Cerebellar nuclear complex (tissue), 1 donor: ENCODE data around the gene BCCIP.

Experiments
- DNase-seq, 2 experiments: peaks; one replicate each; lab custom pipeline; 2025; lab: John Stamatoyannopoulos, UW

BCCIP gene

DNA sequence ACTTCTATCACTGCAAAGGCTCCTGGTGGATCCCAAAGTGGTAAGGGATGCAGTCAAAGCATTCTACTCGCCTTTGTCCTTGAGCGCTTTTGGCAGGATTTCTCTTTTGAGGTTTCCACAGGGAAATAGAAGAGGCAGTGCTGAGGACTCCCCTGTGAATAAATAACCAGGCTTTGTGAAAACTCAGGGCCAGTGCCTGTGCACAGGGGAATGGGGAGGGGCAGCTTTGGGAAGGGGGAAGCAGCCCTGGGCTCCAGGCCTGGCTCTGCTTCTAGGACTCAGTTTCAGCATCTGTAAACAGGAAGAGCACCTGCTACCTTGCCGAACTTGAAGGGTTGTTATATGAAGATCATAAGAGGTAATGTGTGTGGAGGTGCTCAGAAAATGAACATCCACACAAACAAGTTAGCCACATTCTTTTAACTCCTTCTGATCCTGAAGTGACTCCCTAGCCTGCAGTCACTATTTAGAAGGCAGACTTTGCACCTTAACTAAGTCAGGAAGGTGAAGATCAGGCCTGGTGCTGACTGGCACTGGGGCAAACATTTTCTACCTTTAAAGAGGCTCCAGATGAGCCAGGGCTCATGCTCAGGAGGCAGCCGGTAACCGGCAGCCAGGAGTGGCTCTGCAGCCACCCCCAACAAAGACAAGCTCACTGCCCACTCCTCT, 25.2 kb upstream of the BCCIP start:
- DNase-seq: no peak

GRCh38 chr10:125799451-125800182, 23.7 kb upstream of the BCCIP start:
- DNase-seq: no peak

DNA sequence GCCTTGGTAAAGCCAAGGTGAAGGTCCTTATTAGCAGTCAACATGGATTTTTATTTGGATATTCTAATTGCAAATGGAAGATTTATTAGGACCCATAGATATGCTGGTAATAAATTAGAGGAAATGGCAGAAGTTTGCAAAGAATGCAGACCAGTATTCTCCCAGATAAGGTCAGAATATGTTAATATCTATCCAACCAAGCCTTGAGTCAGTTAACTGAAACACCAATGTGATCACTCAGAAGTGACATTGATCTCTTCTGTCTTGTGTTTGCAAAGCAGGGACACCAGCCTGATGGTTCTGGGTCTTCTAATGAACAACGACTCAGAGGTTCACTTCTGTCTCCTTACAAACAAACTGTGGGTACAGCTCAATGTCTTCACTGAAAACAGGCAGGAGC, 21.8 kb upstream of the BCCIP start:
- no peak for DNase-seq

GRCh38 chr10:125802131-125802530, 21.2 kb upstream of the BCCIP start:
- no peak for DNase-seq

DNA sequence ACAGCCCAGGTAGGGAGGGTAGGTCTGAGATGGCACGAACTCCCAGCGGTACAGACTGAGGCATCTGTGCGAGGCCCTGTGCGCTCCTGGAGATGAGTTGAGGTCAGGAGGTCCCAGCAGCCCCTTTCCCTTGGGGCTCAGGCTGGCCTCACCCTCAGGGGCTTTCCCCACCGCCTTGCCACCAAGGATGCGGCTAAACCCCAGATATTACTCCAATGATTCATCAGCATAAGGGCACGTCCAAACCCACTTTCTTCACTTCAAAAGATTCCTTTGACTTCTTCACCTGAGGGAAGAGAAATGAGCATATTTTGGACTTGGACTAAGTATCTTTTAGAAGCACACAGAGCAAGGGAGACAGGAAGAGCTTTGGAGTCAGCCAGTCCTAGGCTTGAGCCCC, 20.6 kb upstream of the BCCIP start:
- no peak for DNase-seq

GRCh38 chr10:125808047-125808446, 15.3 kb upstream of the BCCIP start:
- DNase-seq: no peak

DNA sequence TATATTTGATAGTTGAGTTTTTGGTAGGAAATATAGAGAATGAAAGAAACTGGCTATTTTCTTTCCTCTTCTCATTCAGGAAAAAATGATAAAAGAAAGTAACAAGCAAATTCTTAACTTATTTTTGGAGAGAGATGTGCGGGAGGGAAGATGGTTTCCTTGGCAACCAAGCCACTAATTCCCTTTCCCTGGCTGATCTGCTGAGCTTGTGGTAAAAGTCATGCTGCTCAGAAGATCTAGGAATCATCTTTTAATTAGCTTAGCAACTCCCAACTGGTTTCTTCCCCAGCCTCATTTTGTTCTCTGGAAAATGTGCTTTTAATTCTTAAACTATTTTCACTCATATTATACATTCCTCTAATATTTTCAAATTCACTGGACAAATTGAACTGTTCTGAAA, 12.1 kb upstream of the BCCIP start:
- no peak for DNase-seq

GRCh38 chr10:125812128-125812750, 11.1 kb upstream of the BCCIP start:
- no peak for DNase-seq

GRCh38 chr10:125815764-125816163, 7.6 kb upstream of the BCCIP start:
- DNase-seq: no peak

DNA sequence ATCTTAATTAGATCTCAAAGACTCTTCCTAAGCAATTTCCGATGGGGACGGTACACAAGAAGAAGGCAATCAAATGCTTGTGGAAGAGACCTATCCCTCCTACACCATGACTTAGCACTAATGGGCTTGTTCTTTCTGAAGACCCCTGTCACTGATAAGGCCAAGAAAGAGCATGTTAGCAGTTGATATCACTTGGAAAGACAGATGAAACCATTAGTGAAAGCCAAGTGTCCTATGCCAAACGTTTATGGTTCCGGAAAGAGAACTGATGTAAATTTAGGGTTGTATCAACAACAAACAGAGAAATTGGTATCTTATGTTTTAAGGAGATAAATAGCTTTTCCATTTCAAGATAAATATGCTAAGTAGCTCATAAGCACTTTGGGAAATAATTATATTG, 6.8 kb upstream of the BCCIP start:
- no peak for DNase-seq

DNA sequence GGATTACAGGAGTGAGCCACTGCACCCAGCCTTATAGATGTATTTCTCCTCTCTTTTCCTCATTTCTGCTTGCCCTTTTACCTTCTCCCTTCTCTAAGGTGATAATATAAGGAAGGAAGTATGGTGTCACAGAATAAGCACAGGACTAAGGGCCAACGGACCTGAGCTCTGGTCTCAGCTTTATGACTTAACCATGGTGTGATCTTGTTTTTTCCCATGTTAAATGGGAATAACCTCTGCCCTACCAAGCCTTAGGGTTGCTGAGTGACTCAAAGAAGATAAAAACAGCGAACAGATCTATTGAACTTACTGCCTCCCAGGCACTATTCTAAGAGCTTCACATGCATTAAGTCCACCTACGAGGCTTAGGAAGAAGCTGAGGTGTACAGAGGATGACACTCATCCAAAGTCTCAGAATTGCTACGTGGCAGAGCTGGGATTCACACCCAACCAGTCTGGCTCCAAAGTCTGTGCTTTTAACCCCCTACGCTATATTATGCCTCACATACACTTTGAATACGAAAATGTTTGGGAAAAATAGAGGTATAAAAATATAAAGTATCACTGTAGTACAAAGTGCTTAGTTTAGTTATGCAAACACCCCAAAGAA, 5.9 kb upstream of the BCCIP start:
- no peak for DNase-seq

- DNase-seq: no peak
Observed at GRCh38 chr10:125820701-125821100, 2.6 kb upstream of the BCCIP start.

- no peak for DNase-seq
Observed at GRCh38 chr10:125823663-125824251, 411 bp downstream of the BCCIP start.

GRCh38 chr10:125824736-125825135, 1.4 kb downstream of the BCCIP start:
- no peak for DNase-seq

DNA sequence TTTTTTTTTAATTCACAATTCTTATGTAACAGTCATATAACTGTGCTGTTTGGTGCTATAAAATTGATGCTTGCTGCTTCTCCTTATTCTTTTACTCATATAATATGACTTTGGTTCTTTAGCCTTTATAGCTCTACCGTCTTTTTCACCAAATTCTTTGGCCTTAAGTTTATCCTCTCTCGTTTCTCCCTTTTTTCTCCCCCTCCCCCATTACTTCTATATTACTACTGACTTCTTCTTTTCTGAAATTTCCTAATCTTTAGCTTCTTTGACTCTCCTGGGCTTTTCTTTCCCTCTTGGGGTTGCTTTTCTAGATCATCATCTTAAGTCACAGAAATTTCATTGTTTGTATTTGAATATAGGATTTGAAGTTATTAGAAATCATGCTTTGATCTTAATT, 3.8 kb downstream of the BCCIP start:
- DNase-seq: no peak

DNA sequence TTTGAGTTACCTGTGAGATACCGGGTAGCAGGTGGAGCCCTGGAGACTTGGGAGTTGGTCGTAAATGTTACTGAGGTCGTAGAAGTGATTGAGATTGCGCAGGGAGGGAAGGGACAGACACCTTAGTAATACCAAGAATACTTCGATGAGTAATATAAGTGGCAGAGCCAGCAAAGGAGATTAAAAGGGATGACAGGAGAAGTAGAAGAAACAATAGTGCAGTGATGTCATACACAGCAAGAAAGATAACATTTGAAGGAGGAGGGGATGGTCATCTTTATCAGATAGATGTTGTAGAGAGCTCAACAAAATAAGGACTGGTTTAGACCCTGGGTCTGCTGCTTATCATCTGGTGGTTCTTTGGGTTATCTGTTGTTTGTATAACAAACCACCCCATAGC, 5.0 kb downstream of the BCCIP start:
- DNase-seq: no peak

DNA sequence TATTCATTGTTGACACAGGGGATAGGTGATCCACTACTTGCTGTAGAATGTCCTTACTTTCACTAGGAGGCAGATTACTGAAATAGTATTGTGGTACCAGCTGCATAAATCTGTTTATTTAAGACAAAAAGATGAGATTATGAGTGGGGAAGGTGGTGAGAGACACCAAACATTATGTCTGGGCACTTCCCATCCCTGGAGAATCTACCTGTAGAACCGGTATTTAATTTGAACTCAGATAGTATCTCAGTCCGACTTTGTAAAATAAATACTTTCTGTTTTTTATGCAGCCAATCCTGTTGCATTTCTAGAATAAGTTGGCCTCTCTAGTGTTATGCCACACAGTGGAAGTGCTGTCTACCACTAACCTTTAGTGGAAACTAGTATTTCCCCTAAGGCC, 13.4 kb downstream of the BCCIP start:
- no peak for DNase-seq

- no peak for DNase-seq
Observed at GRCh38 chr10:125838802-125839575, 15.6 kb downstream of the BCCIP start.

GRCh38 chr10:125840406-125840805, 17.1 kb downstream of the BCCIP start:
- DNase-seq: no peak

- DNase-seq: no peak
Observed at GRCh38 chr10:125840955-125841354, 17.6 kb downstream of the BCCIP start.

DNA sequence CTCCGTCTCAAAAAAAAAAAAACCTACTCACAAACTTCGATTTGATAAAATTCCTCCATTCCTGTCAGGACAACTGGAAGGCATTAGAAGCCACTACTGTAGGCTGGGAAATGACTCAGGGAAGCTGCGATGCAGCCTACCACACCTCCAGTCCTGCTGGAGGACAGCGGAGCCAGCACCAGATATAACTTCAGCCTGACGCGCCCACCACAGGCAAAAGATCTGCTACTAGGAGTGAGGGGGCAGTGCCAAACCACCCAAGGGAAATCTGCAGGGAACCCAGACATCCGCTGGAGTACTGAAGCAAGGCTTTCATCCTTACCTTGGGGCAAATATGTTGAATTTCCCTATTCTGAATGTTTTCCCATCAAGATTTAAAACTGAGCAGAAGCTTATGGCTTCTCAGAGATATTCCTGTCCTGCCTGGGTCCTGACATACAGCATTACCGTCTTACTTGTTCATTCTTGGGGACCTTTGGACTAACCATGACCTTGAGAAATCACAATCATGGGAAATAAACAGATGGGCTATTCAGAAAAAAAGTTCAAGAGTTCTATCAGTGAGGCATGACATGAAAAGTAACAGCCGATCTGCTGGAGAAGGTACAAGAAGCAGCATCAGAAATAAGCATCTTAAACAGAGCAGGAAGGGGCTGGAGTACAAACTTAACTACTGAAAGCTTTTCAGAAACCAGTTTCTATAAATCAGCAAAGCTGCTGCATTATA, 20.4 kb downstream of the BCCIP start:
- no peak for DNase-seq
